ENCODE data around the gene SYT12. TPM values are rescaled to one million over a fixed set of nuclear protein-coding genes. Genes with fewer than 3 reads are reported as not detected.

Gene SYT12
- total RNA-seq, 1 experiment from 2014 or later, result 2.8 TPM

Other genes starting within 250 kb of the SYT12 start
- gene RCE1, start 179.7 kb upstream of the SYT12 start, total RNA-seq (2014; rRNA removed; shearing (Covaris generic)), result 43.1 and 50.6 TPM in 2 replicates
- 62.5 and 65.4 TPM in 2 replicates for gene LRFN4, start 166.1 kb upstream of the SYT12 start, total RNA-seq (2014; rRNA removed; shearing (Covaris generic))
- 18.4 and 26.6 TPM in 2 replicates for gene PC, start 64.8 kb upstream of the SYT12 start, total RNA-seq (2014; rRNA removed; shearing (Covaris generic))
- gene C11orf86, start 47.8 kb upstream of the SYT12 start, total RNA-seq (2014; rRNA removed; shearing (Covaris generic)), result 0.21 and 0.26 TPM in 2 replicates
- 8.7 and 15.7 TPM in 2 replicates for gene RHOD, start 33.7 kb downstream of the SYT12 start, total RNA-seq (2014; rRNA removed; shearing (Covaris generic))
- 29.2 and 36.2 TPM in 2 replicates for gene KDM2A, start 96.1 kb downstream of the SYT12 start, total RNA-seq (2014; rRNA removed; shearing (Covaris generic))
- gene GRK2, start 243.3 kb downstream of the SYT12 start, total RNA-seq (2014; rRNA removed; shearing (Covaris generic)), result 73.8 and 82.1 TPM in 2 replicates